ENCODE results near the gene PDXK. TPM values are rescaled to one million over a fixed set of nuclear protein-coding genes. Genes with fewer than 3 reads are reported as not detected.

PDXK gene
- total and polyA plus RNA-seq, 9 of the 15 experiments (the other 6 are each of a cell fraction or from before 2014, with no cell fraction given), result 5.6 to 162 (median 76.5) TPM

- TF ChIP-seq, protein P1, sequence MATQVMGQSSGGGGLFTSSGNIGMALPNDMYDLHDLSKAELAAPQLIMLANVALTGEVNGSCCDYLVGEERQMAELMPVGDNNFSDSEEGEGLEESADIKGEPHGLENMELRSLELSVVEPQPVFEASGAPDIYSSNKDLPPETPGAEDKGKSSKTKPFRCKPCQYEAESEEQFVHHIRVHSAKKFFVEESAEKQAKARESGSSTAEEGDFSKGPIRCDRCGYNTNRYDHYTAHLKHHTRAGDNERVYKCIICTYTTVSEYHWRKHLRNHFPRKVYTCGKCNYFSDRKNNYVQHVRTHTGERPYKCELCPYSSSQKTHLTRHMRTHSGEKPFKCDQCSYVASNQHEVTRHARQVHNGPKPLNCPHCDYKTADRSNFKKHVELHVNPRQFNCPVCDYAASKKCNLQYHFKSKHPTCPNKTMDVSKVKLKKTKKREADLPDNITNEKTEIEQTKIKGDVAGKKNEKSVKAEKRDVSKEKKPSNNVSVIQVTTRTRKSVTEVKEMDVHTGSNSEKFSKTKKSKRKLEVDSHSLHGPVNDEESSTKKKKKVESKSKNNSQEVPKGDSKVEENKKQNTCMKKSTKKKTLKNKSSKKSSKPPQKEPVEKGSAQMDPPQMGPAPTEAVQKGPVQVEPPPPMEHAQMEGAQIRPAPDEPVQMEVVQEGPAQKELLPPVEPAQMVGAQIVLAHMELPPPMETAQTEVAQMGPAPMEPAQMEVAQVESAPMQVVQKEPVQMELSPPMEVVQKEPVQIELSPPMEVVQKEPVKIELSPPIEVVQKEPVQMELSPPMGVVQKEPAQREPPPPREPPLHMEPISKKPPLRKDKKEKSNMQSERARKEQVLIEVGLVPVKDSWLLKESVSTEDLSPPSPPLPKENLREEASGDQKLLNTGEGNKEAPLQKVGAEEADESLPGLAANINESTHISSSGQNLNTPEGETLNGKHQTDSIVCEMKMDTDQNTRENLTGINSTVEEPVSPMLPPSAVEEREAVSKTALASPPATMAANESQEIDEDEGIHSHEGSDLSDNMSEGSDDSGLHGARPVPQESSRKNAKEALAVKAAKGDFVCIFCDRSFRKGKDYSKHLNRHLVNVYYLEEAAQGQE (IDR thresholded peaks at IDR 0.05; ENCODE audit: borderline replicate concordance), result peak; percentile 70
- TF ChIP-seq, protein P1 (CRISPR knock-in tag; IDR thresholded peaks at IDR 0.05; ENCODE audit: low read depth), result peak; percentile 65
- TF ChIP-seq HMG20A (CRISPR knock-in tag; conservative IDR thresholded peaks at IDR 0.05) (no peak), ELF2 (CRISPR knock-in tag; IDR thresholded peaks at IDR 0.05) (0 out of 2 replicates have a peak, but pooled peaks have one; percentile 44), POLR2AphosphoS2 (IDR thresholded peaks at IDR 0.05; ENCODE audit: low read length) (no peak), MCM5 (IDR thresholded peaks at IDR 0.05; ENCODE audit: low read depth) (no peak), POLR2H (tag; IDR thresholded peaks at IDR 0.05; ENCODE audit: low read depth) (0 out of 2 replicates have a peak, but pooled peaks have one; percentile 12), SRSF9 (IDR thresholded peaks at IDR 0.05; ENCODE audit: borderline replicate concordance, low read depth, low read length) (no peak), FOXK2 (conservative IDR thresholded peaks at IDR 0.05 in 1 of 2, IDR thresholded peaks at IDR 0.05 in 1 of 2; ENCODE audit: low read depth in 2 of 2) (no peak), BHLHE40 (IDR thresholded peaks at IDR 0.05; ENCODE audit: low read length) (peak; percentile 78), HNRNPUL1 (IDR thresholded peaks at IDR 0.05; ENCODE audit: low read length) (no peak), OTX1 (CRISPR knock-in tag; IDR thresholded peaks at IDR 0.05) (no peak), ZNF175 (CRISPR knock-in tag; IDR thresholded peaks at IDR 0.05; ENCODE audit: low read depth) (no peak), ADNP (tag; IDR thresholded peaks at IDR 0.05) (no peak), KLF13 (tag; IDR thresholded peaks at IDR 0.05; ENCODE audit: borderline replicate concordance, low read depth) (peak; percentile 97), MCM2 (IDR thresholded peaks at IDR 0.05; ENCODE audit: low read depth) (no peak), MTA3 (IDR thresholded peaks at IDR 0.05; ENCODE audit: borderline replicate concordance) (0 out of 2 replicates have a peak, but pooled peaks have one; percentile 56)
- TF ChIP-seq, protein P2, sequence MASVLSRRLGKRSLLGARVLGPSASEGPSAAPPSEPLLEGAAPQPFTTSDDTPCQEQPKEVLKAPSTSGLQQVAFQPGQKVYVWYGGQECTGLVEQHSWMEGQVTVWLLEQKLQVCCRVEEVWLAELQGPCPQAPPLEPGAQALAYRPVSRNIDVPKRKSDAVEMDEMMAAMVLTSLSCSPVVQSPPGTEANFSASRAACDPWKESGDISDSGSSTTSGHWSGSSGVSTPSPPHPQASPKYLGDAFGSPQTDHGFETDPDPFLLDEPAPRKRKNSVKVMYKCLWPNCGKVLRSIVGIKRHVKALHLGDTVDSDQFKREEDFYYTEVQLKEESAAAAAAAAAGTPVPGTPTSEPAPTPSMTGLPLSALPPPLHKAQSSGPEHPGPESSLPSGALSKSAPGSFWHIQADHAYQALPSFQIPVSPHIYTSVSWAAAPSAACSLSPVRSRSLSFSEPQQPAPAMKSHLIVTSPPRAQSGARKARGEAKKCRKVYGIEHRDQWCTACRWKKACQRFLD (CRISPR knock-in tag; IDR thresholded peaks at IDR 0.05), result peak; percentile 67; the same call in 1 of the 2 replicates
- TF ChIP-seq, protein P3, sequence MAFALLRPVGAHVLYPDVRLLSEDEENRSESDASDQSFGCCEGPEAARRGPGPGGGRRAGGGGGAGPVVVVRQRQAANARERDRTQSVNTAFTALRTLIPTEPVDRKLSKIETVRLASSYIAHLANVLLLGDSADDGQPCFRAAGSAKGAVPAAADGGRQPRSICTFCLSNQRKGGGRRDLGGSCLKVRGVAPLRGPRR (CRISPR knock-in tag; IDR thresholded peaks at IDR 0.05), result no peak
Measured at GRCh38 chr21:43789276-43790009, 70.5 kb downstream of the PDXK start, which contains the start of gene RRP1 (continued).

All from K562 (cell line).